HG03025 (cell line): ENCODE measurements around the gene IGF1.
"Not testable (repeated sequence)": the region's sequence is repeated elsewhere in the genome, so short reads cannot be mapped to it uniquely, and the experiment has no call there.

Source experiments
- ATAC-seq: cut with Tn5 transposase; IDR thresholded peaks from one replicate; pipeline ENCODE4 v1.9.1; 2021; ENCODE audit warnings: mild to moderate bottlenecking, moderate library complexity; ENCODE audit not compliant: unreplicated experiment, low FRiP score

IGF1 gene

DNA sequence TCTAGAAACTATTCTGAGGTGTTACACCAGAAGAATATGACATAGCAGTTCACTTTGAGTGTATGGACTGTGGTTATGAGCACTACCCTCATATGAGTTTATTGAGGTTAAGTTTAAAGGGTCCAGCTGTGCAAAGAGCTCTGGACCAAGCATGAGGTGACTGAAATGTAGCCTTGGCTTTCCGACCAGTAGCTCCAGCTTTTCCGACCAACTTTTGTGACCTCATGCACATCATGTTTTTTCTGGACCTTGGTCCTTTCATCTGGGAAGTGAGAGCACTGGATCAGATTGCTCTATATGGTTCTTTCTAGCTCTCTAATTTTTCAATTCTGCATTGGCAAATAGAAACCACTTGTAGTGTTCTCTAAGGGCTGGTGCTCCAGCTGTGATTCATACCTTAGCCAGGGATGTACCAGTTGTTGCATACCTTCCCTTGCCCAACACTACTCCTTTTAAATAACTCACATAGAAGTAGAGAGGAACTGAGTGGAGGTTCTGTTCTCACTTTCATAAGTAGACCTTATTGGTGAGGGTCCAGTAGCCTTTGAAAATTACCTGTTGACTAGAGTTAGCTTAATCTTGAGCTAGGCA, 16.6 kb downstream of the IGF1 start:
- ATAC-seq = no peak

DNA sequence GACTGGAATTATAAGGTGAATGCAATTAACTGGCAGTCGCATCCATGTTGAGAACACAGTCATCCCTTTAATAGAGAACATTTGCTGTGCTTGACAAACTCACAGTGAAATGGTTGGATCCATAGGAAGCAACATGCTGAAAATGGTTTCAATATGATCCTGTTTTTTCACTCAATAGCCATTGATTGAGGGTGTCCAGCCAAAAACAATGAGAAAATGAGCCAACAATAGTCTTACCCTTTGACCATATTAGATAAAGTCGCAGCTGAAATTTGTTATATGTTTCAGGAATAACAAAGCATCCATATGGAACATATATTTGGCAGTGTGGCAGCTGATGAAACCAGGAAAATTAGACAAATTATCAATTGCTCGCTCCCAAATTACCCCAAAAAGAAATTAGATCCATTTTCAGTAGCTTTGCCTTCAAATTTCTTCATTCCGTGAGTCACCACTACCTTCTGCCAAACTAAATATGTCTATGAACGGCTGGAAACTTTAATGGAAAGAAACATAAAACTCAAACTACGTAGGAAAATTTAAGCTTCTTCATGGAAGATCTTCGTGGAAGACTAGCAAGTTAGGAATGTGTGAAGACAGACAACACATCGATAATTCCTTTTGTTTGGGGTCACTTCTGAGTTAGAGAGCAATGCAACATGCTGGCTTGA, 17.4 kb downstream of the IGF1 start:
- ATAC-seq = no peak

DNA sequence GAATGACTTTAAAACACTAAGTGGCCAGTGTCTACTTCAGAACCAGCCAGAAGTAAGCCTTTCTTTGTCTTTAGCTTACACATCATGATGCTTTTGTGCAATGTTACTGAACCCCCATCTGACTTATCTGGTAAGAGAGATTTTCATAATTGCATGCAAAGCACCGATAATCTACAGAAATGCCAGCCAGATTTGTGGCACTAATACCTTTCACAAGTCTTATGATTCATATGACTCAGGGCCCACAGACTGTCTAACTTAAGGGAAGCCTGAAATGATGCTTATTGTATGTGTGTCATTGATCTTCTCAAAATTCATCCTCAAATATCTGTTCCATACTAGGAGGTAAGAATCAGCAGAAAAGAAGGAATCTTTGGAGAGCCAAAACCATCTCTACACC, 18.0 kb downstream of the IGF1 start:
- no peak for ATAC-seq

DNA sequence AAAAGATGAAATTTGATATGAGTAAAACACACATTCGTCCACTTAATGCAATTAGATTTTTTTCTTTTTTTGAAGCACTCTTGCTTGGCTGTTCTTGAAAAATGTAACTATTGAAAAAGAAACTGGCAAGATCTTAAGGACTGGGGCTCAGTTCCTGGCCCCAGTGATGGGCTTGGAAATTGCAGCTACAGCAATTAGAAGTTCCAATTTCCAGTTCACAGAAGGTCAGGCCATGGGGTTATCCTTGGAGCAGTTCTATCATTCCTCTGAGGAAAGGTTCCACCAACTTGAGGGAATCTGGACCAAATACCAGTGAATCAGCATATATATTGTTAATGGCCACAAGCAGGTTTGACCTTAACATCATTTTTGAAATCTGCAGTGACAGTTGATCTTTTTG, 18.9 kb downstream of the IGF1 start:
- ATAC-seq = no peak

DNA sequence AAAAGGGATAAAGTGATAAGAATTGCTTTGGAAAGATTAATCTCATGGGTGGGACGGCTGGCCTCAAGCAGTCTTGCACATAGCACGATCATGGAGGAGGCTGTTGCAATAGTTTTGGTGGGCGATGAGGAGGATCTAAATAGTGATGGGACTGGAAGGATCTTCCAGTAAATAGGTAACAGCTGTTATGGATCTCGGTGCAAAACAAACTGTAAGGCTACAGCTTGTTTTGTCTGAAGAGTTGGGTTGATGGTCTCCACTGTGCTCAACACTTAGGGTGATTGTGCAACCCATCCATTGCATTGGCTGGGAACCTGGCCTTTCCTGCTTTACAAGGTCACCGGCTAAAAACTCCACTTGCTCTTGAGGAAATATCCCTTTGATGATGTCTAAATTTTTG, 21.0 kb downstream of the IGF1 start:
- ATAC-seq = no peak

DNA sequence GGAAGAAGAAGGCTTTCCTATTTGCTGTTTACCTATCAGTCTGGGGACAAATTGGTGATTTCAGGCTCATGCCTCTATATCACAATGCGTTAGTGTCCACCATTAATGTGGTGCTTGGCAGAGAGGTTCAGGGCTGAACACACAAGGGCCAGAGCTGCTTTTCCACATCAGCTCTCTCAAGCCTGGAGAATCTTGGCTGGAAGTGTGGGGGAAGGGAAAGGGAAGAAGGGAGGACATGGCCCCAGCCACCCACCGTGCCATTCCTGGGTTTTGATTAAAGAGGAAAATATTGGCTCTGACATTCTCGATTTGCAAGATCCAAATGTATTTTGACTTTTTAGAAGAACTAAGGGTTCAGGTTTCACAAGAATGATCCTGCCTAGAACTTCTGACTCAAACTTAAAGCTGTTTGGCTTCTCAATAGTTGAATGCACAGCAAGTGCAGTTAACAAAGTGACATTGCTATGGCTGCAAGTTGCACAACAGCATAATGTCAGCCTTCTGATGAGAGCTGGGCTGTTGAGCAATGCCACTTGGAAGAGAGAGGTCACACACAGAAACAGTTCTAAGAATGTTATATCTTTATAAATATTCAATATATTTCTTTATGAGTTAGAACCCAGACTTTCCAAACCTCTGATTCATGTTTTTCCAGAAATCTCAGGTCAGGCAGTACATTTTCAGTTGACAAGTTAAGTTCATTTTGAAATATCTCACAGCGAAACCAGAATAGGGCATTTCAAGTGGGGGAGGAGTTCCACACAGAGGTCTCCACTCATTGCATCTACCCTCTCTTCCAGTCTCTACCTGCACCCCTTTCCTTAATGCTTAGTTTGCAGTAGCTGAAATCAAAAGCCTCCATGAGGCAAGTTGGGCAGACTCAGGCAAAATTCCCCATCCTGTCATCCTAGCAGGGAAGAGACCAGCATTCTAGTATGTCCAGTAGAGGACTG, 25.3 kb downstream of the IGF1 start:
- ATAC-seq = no peak

DNA sequence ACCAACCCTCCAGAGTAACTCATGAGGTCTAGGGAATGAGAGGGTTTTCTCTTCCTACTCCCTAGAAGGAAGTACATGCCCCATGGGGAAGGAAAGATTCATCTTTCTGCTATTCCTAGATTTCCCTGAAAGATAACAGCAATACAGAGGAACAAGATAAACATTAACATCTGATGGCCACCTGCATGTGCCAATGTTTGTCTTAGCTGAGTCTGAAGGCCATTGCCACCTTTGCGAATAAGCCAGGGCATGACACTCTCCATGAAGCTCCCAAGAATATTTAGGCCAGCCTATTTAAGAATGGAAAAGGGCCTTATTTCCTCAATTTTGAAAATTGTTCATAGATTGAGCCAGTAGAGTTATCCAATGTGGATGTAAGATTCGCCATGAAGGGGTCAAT, 26.0 kb downstream of the IGF1 start:
- no peak for ATAC-seq

DNA sequence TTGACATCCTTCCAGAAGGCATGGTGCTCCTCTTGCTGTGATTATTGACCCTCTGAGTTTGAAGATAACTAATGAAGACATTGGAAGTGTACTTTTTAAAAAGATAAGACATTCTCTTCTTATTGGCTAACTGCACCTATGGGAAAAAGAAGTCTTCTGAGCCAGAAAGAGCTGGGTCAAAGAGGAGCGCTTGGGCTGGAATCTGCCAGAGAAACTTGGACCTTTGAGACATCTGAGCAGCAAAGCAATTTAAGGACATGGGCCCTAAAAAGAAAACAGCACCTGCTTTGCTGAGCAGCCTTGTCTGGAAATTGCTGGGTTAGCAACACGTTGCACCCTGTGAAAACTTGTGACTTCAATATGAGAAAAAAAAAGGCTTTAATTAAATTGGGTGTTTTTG, 27.8 kb downstream of the IGF1 start:
- no peak for ATAC-seq

DNA sequence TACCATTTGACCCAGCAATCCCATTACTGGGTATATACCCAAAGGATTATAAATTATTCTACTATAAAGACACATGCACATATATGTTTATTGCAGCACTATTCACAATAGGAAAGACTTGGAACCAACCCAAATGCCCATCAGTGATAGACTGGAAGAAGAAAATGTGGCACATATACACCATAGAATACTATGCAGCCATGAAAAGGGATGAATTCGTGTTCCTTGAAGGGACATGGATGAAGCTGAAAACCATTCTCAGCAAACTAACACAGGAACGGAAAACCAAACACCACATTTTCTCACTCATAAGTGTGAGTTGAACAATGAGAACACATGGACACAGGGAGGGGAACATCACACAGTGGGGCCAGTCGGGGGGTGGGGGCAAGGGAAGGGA, 31.3 kb downstream of the IGF1 start:
- not testable (repeated sequence) for ATAC-seq

DNA sequence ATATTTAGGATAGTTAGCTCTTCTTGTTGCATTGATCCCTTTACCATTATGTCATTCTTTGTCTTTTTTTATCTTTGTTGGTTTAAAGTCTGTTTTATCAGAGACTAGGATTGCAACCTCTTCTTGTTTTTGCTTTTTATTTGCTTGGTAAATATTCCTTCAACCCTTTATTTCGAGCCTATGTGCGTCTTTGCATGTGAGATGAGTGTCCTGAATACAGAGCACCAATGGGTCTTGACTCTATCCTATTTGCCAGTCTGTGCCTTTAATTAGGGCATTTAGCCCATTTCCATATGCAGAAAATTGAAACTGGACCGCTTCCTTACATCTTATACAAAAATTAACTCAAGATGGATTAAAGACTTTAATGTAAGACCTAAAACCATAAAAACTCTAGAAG, 32.9 kb downstream of the IGF1 start:
- ATAC-seq = not testable (repeated sequence)

DNA sequence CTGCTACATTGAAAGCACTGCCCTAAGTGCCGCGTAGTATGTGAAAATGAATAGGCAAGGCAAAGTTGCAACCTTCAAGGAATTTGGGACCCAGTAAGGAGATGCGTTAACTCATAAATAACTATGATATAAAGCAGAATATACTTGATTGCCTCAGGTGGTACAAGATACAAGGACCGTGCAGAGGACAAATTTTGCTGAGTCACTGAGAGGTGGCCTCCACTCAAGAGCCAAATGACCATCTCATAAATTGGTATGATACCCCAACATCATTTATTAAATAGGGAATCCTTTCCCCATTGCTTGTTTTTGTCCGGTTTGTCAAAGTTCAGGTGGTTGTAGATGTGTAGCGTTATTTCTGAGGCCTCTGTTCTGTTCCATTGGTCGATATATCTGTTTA, 35.7 kb downstream of the IGF1 start:
- ATAC-seq = no peak

DNA sequence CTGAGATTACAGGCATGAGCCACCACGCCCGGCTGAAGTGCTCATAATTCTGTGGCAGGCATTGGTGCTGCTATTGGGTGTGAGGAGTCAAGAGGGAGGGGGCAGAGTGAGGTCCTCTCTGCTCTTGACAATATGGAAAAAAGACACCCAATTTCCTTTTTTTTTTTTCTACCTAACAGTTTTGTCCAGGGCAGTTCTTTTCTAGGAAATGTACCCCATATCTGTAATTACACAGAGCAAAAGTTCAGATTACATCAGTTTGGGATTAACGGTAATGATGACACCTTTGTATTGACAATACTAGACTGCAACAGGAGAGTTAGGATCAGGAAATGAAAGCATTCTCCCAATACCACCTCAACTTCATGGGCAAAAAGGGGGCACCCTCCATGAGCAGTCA, 36.3 kb downstream of the IGF1 start:
- ATAC-seq = no peak

DNA sequence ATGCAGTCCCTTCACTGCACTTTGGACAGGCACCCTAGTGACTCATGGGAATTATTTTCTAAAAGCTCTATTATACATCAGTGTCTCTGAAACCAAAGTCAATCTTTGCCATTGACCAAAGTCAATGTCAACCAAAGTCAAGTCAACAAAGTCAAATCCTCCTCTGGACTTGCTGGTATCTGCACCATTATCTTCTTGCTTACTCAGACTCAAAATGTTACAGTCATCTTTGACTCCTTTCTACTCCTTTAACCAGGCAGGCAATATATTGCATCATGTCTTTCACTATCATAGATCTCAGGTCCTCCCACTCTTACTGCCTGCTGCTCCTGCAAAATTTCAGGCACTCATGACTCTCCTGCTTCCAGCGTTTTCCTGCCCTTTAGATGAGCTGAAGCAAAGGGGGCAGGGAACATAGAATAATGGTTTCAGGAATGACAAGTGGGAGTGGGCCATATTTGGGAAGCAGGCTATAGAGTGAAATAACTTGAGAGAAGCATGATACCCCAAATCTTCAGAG, 39.2 kb downstream of the IGF1 start:
- no peak for ATAC-seq

DNA sequence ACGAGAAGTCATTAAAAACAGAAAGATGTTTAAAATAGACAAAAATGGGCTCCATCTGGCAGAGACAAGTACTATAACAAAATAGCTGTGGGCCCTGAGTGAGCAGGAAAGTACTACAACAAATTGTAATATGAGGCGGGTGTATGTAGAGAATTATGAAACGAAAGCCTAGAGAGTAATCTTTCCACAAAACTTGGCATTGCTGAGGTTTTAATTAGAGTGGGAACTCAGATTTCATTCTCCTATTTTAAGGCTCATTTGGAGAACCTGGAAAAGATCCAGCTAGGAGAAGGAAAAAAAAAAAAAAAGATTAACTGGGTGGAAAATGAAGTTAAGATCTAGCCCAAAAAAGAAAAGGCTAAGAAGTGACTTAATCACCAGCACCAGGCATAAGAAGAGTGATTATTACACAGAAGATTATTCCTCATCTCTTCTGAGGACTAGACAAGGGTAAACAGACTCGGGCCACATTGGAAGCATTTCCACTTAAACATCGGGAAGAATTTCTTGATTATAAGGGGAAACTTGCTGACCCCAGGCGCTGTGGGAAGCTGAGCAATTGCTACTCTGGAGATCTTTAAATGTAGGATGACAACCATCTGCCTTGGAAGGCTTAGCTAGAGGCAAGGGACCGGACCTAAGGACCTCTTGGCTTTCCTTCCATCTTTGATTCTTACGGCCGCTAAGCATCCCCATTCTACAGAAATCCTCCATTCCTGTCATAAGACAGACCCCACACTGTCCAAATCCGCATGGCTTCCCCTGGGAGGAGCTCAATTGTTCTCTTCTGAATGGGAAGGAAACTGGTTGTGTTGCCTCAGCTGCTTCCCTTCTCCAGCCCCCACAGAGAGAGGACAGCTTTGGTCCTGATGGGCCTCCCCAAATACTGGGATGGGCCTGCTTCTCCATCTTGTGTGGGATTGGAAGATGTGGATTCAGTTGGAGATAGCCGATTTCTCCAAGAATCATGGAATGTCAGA, 40.6 kb downstream of the IGF1 start:
- ATAC-seq = no peak

DNA sequence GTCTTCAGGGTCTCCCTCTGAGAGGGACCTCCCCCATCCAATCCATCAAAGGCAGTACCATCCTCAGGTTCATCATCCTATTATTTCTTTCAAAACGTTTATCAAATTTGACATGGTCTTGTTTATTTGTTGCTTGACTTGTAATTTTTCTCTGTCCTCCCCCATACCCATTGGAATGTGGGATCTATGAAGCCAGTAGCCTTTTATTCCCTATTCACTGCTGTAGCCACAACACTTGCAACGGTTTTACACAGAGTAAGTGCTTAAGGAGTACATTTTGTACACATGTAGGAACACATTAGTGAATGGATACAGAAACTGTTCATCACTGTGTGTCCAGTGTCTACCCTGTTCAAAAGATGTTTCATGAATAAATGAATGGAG, 41.5 kb downstream of the IGF1 start:
- no peak for ATAC-seq

DNA sequence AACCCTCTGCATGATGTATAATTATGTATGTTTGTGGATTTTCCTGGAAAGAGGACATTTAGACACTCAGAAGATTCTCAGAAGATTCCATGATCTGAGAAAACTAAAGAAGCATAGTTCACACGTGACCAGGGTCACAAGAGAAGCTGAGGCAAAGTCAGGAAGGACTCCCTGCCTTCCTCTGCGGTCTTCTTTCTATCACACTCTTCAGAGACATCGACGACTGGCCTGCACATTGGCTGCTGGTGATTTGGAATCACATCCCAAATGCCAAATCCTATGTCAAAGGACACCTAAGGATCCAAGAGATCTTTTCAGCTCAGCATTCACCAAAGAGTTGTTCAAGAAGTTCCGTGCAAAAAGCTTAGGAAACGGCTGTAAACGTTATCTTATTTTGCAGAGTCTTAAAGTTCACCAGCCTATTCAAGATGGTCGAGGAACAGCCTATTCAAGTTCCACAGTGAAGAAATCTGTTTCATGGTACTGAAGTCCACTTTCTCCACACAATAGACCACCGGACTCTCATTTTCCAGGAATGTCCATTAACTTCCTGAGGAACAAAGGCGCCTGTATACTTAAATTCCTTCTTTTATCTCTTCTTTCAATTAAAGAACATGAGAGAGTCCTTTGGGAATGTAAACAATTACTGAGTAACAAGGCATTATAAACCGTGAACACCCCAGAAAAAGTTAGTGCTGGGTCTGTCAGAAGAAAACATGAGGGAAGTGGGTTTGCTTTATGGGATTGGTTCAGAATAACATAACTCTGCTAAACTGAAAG, 42.1 kb downstream of the IGF1 start:
- no peak for ATAC-seq

DNA sequence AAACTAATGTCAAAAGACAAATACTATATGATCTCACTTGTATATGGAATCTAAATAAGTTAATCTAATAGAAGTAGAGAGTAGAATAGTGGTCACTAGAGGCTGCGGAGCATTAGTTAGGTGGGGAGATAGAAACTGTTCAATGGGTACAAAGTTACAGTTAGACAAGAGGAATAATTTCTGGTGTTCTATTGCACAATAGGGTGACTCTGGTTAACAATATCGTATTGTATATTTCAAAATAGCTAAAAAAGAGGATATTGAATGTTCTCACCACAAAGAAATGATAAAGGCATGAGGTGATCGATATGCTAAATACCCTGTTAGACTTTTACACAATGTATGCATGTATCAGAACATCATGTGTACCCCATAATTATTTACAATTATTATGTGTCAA, 42.9 kb downstream of the IGF1 start:
- no peak for ATAC-seq

DNA sequence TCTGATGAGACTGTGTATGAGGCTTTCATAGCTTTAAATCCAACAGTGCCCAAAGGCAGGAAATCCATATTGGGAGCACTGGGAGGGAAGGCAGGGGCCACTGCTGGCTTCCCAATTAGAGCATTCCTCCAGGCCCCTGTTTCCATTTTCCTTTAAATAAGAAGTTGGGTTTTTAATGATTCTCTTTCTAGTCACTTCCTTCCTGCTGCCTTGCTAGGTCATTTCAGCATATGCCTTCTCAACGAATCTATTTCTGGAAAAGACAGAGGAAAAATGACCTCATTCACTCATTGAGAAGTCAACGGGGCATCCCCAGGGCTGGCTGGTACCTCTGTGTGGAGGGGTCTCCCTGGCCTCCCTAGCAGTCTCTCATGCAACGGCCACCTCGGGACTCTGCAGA, 43.5 kb downstream of the IGF1 start:
- no peak for ATAC-seq

DNA sequence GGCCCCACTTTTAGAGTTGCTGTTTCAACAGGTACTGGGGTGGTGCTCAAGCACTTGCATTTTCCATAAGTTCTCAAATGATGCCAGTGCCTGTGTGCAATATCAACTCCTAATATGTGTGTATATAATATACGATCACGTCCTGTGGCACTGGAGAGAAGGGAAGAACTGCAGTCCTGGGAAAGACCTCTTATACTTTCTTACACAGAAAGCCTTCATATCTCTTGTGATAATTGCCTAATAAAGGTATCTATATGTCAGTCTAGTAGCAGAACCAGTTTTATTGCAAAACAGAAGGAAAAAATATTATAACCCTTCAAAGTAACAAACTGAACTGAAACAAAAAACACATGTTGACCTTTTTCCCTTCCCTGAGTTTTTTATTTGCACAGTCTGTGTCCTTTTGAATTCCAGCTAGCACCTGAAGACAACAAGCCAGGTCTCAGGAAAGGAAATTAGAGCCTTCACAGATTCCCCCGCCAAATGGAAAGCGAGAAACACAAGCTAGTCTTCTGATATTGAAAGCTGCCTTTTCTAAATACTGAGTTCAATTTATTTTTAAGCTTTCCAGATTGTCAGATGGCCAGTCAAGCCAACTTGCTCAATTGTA, 44.4 kb downstream of the IGF1 start:
- ATAC-seq = no peak
